Lung microvascular endothelial cell (primary cell): ENCODE data around the gene HAND2. TPM values are rescaled to one million over a fixed set of nuclear protein-coding genes. Genes with fewer than 3 reads are reported as not detected.

ENCODE experiments used
- DNase-seq, 2 donors: peaks; one replicate each; pipeline versions ENCODE4 v3.0.0 to v3.0.0-alpha.2; 2010; ENCODE audit warnings: low read depth in 2 of 2
- total RNA-seq: library from RNA; depleted of rRNA; stranded (reverse); fragments of >200 nt; gene quantifications from 2 replicates; pipeline ENCODE4 v1.2.1, GENCODE V29; 2014

HAND2 gene
- total RNA-seq, 1 donor from 2014 or later: not detected

- no peak for DNase-seq
These were observed 6.9 kb upstream of the HAND2 start for GRCh38 chr4:173536808-173537429.

- DNase-seq: no peak
These were observed 5.9 kb upstream of the HAND2 start for GRCh38 chr4:173535957-173536356.

- no peak for DNase-seq
These were observed 5.3 kb upstream of the HAND2 start for GRCh38 chr4:173535165-173535902.

- DNase-seq: no peak
These were observed 4.4 kb upstream of the HAND2 start for GRCh38 chr4:173534434-173534833.

GRCh38 chr4:173532725-173533511, 2.9 kb upstream of the HAND2 start:
- no peak for DNase-seq

- no peak for DNase-seq
These were observed 1.3 kb upstream of the HAND2 start for GRCh38 chr4:173531086-173531965.

GRCh38 chr4:173530326-173531085, 477 bp upstream of the HAND2 start:
- no peak for DNase-seq

- DNase-seq: no peak
These were observed 1.4 kb downstream of the HAND2 start for GRCh38 chr4:173528378-173529321.

- no peak for DNase-seq
These were observed 2.7 kb downstream of the HAND2 start for GRCh38 chr4:173527103-173527891.

- no peak for DNase-seq
These were observed 3.3 kb downstream of the HAND2 start for GRCh38 chr4:173526724-173527102.

GRCh38 chr4:173526027-173526482, 4.0 kb downstream of the HAND2 start:
- no peak for DNase-seq

GRCh38 chr4:173525118-173526011, 4.7 kb downstream of the HAND2 start:
- DNase-seq: no peak

GRCh38 chr4:173524218-173525117, 5.6 kb downstream of the HAND2 start:
- DNase-seq: no peak

GRCh38 chr4:173522951-173523395, 7.1 kb downstream of the HAND2 start:
- DNase-seq: no peak

GRCh38 chr4:173522160-173522950, 7.7 kb downstream of the HAND2 start:
- DNase-seq: peak; percentile 64
